ENCODE data around the gene E2F4.

Gene E2F4

GRCh38 chr16:67177743-67178699 lies 13.9 kb upstream of the E2F4 start:
- no peak for TF ChIP-seq ZFX (IDR thresholded peaks at IDR 0.05; ENCODE audit: borderline replicate concordance)
- TF ChIP-seq, protein P1, sequence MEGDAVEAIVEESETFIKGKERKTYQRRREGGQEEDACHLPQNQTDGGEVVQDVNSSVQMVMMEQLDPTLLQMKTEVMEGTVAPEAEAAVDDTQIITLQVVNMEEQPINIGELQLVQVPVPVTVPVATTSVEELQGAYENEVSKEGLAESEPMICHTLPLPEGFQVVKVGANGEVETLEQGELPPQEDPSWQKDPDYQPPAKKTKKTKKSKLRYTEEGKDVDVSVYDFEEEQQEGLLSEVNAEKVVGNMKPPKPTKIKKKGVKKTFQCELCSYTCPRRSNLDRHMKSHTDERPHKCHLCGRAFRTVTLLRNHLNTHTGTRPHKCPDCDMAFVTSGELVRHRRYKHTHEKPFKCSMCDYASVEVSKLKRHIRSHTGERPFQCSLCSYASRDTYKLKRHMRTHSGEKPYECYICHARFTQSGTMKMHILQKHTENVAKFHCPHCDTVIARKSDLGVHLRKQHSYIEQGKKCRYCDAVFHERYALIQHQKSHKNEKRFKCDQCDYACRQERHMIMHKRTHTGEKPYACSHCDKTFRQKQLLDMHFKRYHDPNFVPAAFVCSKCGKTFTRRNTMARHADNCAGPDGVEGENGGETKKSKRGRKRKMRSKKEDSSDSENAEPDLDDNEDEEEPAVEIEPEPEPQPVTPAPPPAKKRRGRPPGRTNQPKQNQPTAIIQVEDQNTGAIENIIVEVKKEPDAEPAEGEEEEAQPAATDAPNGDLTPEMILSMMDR (IDR thresholded peaks at IDR 0.05) = no peak; the same call in 1 of the 2 replicates
- peak overlapping the region; percentile 94 for H3K27ac ChIP-seq

GRCh38 chr16:67179421-67180080 lies 12.4 kb upstream of the E2F4 start:
- H3K27ac ChIP-seq = peak overlapping the region; percentile 94
- TF ChIP-seq ZFX (IDR thresholded peaks at IDR 0.05; ENCODE audit: borderline replicate concordance) = no peak
- TF ChIP-seq, protein P1 (IDR thresholded peaks at IDR 0.05) = peak; percentile 60

DNA sequence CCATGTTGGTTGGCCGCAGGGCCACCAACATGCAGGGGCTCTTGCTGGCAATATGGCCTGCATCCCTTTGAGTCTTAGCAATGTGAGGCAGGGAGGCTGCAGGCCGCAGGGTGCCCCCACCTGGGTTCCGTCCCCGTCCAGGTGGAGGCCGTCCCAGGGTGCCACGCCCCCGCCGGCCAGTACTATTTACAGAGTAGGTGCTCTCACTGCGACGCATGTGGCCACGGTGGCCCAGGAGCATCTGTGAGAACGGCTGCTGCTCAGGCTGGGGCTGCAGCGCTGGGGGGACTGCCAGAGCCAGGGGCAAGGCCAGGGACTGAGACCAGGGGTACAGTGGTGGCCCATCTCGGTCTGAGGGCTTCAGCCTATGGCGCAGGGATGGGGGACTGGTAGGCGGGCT lies 11.8 kb upstream of the E2F4 start:
- TF ChIP-seq, protein P1 (IDR thresholded peaks at IDR 0.05) = no peak
- TF ChIP-seq ZFX (IDR thresholded peaks at IDR 0.05; ENCODE audit: borderline replicate concordance) = no peak
- H3K27ac ChIP-seq = no peak overlapping the region

GRCh38 chr16:67181346-67181745 lies 10.6 kb upstream of the E2F4 start:
- H3K27ac ChIP-seq = no peak overlapping the region
- TF ChIP-seq ZFX (IDR thresholded peaks at IDR 0.05; ENCODE audit: borderline replicate concordance) = no peak
- TF ChIP-seq, protein P1 (IDR thresholded peaks at IDR 0.05) = no peak

DNA sequence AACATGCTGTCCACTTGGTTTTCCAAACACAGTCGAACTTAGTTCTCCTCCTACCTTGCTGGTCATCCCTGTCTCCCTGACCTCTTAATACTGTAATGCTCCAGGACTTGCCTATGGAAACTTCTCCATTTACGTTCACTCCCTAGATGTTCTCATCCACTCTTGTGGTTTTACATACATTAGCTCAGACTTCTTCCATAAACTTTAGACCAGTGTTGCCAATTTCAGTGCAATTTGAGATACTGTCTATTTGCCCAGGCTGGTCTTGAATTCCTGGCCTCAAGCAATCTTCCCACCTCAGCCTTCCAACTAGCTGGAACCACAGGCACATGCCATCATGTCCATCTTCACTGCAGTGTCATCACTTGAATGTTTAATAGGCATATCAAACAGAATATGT lies 9.7 kb upstream of the E2F4 start:
- H3K27ac ChIP-seq = peak overlapping the region; percentile 97
- TF ChIP-seq ZFX (IDR thresholded peaks at IDR 0.05; ENCODE audit: borderline replicate concordance) = no peak
- TF ChIP-seq, protein P1 (IDR thresholded peaks at IDR 0.05) = no peak

DNA sequence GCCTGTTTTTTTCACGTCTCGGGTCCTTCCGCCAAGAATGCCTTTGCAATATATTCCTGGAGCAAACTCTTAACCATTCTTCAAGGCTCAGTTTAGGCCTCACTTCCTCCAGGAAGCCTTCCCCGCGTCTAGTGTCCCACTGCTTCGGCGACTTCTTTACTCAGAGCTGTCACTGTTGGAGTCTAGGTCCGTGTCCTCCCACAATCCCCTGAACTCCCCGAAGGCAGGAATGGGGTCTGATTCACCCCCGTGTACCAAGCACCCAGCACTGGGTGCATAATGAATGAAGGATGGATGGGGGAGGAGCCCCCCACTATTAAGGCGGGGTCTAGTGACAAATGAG lies 8.7 kb upstream of the E2F4 start:
- H3K27ac ChIP-seq = peak overlapping the region; percentile 97
- TF ChIP-seq, protein P1 (IDR thresholded peaks at IDR 0.05) = no peak
- no peak for TF ChIP-seq ZFX (IDR thresholded peaks at IDR 0.05; ENCODE audit: borderline replicate concordance)
